Right hindlimb (tissue), 1 donor: ENCODE results near the gene MAMDC4.
"Not testable (repeated sequence)": the region's sequence is repeated elsewhere in the genome, so short reads cannot be mapped to it uniquely, and the experiment has no call there.

Experiments
- DNase-seq: peaks from one replicate; pipeline ENCODE4 v3.0.0-alpha.2; 2018

The MAMDC4 gene

GRCh38 chr9:136851941-136852663, at the start of gene MAMDC4:
Gene MAMDC4 (plus strand): TSS chr9:136852346. CDS start chr9:136852417, 71 bp downstream.
- DNase-seq, result peak; percentile 24

- DNase-seq, result not testable (repeated sequence)
Measured at GRCh38 chr9:136803009-136803550, 49.1 kb upstream of the MAMDC4 start.

GRCh38 chr9:136803551-136804508, 48.3 kb upstream of the MAMDC4 start:
- DNase-seq, result no peak

- DNase-seq, result peak; percentile 35
Measured at GRCh38 chr9:136804509-136805206, 47.5 kb upstream of the MAMDC4 start.

GRCh38 chr9:136805207-136805740, 46.9 kb upstream of the MAMDC4 start:
- no peak for DNase-seq

- no peak for DNase-seq
Measured at GRCh38 chr9:136806067-136806466, 46.1 kb upstream of the MAMDC4 start.

- no peak for DNase-seq
Measured at GRCh38 chr9:136806631-136807201, 45.4 kb upstream of the MAMDC4 start.

- peak; percentile 85 for DNase-seq
Measured at GRCh38 chr9:136807281-136808074, 44.7 kb upstream of the MAMDC4 start, which contains the start of gene RABL6. Gene RABL6 (plus strand): TSS chr9:136807948. CDS start chr9:136808197, 249 bp downstream.

- DNase-seq, result peak; percentile 51
Measured at GRCh38 chr9:136808075-136808805, 43.9 kb upstream of the MAMDC4 start.

GRCh38 chr9:136808806-136809158, 43.4 kb upstream of the MAMDC4 start:
- DNase-seq, result no peak

- no peak for DNase-seq
Measured at GRCh38 chr9:136814725-136815421, 37.3 kb upstream of the MAMDC4 start.

GRCh38 chr9:136815422-136815782, 36.7 kb upstream of the MAMDC4 start:
- no peak for DNase-seq

GRCh38 chr9:136820971-136821825, 30.9 kb upstream of the MAMDC4 start:
- DNase-seq, result peak; percentile 42

GRCh38 chr9:136821826-136822544, 30.2 kb upstream of the MAMDC4 start:
- peak; percentile 23 for DNase-seq

- no peak for DNase-seq
Measured at GRCh38 chr9:136823136-136824046, 28.8 kb upstream of the MAMDC4 start.

- DNase-seq, result peak; percentile 20
Measured at GRCh38 chr9:136824496-136825225, 27.5 kb upstream of the MAMDC4 start.
